Suprapubic skin (tissue), 4 donors: ENCODE results near the gene TTC13. TPM values are rescaled to one million over a fixed set of nuclear protein-coding genes. Genes with fewer than 3 reads are reported as not detected.

ENCODE experiments used
- DNase-seq, 2 donors: peaks; one replicate each; pipeline ENCODE4 v3.0.0-alpha.2; 2019; ENCODE audit warnings: low spot score in 2 of 2
- H3K27ac ChIP-seq: fragments of 200-600 bp; sonication (generic); one replicate; pipeline ENCODE4 v1.5.1; 2019
- H3K27me3 ChIP-seq: fragments of 200-600 bp; sonication (generic); one replicate; pipeline ENCODE4 v1.5.1; 2019
- H3K36me3 ChIP-seq: fragments of 200-600 bp; sonication (generic); one replicate; pipeline ENCODE4 v1.5.1; 2019
- H3K4me1 ChIP-seq: fragments of 200-600 bp; sonication (generic); one replicate; pipeline ENCODE4 v1.5.1; 2019
- H3K4me3 ChIP-seq: fragments of 200-600 bp; sonication (generic); one replicate; pipeline ENCODE4 v1.5.1; 2019; ENCODE audit warnings: mild to moderate bottlenecking
- H3K9me3 ChIP-seq: fragments of 200-600 bp; sonication (generic); one replicate; pipeline ENCODE4 v1.5.1; 2019
- CTCF ChIP-seq, 2 donors: fragments of 200-600 bp in 1 of 2; fragments of 450-650 bp in 1 of 2; sonication (generic) in 1 of 2; IDR thresholded peaks; one replicate each; pipeline ENCODE4 v1.5.1; 2016 to 2019; ENCODE audit warnings: antibody characterized with exemption in 2 of 2, mild to moderate bottlenecking in 1 of 2, moderate library complexity in 1 of 2
- EP300 ChIP-seq: sonication (generic); formaldehyde crosslinking; IDR thresholded peaks from one replicate; pipeline ENCODE4 v1.6.1; 2017; ENCODE audit warnings: antibody characterized with exemption
- POLR2A ChIP-seq, 2 donors: fragments of 450-650 bp; IDR thresholded peaks; one replicate each; pipeline ENCODE4 v1.6.1; 2017; ENCODE audit warnings: antibody characterized with exemption in 2 of 2, mild to moderate bottlenecking in 2 of 2, moderate library complexity in 2 of 2
- POLR2AphosphoS5 ChIP-seq, 3 donors: sonication (generic); formaldehyde crosslinking; IDR thresholded peaks; one replicate each; pipeline ENCODE4 v1.6.1; 2017; ENCODE audit warnings: antibody characterized with exemption in 3 of 3
- WGBS: methylation state at CpG from one replicate; pipeline ENCODE4 v1.1.5; 2018; 5-methylcytosine and 5-hydroxymethylcytosine counted together
- total RNA-seq, 4 donors: library from RNA; depleted of rRNA; stranded (reverse); fragments of >200 nt; gene quantifications; one replicate each; pipeline ENCODE4 v1.1.0, GENCODE V29; 2016

TTC13 gene
- total RNA-seq, 4 donors from 2014 or later, result 16.5 to 41.2 (median 19.2) TPM

- Histone ChIP-seq H3K4me3 (no peak overlapping the region), H3K36me3 (peaks cover 47% of the 10 kb centered on the region), H3K27ac (no peak overlapping the region), H3K9me3 (no peaks in the 10 kb centered on the region), H3K27me3 (no peaks in the 10 kb centered on the region), H3K4me1 (no peaks in the 10 kb centered on the region)
- no peak for DNase-seq
- TF ChIP-seq EP300, result no peak
- no peak for TF ChIP-seq POLR2AphosphoS5 (IDR thresholded peaks at IDR 0.05)
- TF ChIP-seq POLR2A (IDR thresholded peaks at IDR 0.05), result no peak
- no peak for TF ChIP-seq CTCF (IDR thresholded peaks at IDR 0.05)
- 28% methylated on average over 4 of the region's 4 CpGs for WGBS
These were observed 59.5 kb downstream of the TTC13 start for GRCh38 chr1:230919207-230919606.

- H3K27ac ChIP-seq, result no peak overlapping the region
- H3K9me3 ChIP-seq, result no peaks in the 10 kb centered on the region
- peaks cover 47% of the 10 kb centered on the region for H3K36me3 ChIP-seq
- no peaks in the 10 kb centered on the region for H3K4me1 ChIP-seq
- 61% methylated on average over 15 of the region's 15 CpGs for WGBS
- no peak for TF ChIP-seq POLR2A (IDR thresholded peaks at IDR 0.05)
- TF ChIP-seq CTCF (IDR thresholded peaks at IDR 0.05), result peak; percentile 46 to 58
- TF ChIP-seq EP300, result no peak
- no peak for TF ChIP-seq POLR2AphosphoS5 (IDR thresholded peaks at IDR 0.05)
- no peak overlapping the region for H3K4me3 ChIP-seq
- peak in 1 of 2 donors; percentile 73 for DNase-seq
- no peaks in the 10 kb centered on the region for H3K27me3 ChIP-seq
These were observed 61.2 kb downstream of the TTC13 start for GRCh38 chr1:230917284-230918135.

- H3K4me1 ChIP-seq, result no peaks in the 10 kb centered on the region
- peaks cover 46% of the 10 kb centered on the region for H3K36me3 ChIP-seq
- H3K27ac ChIP-seq, result no peak overlapping the region
- TF ChIP-seq CTCF (IDR thresholded peaks at IDR 0.05), result no peak
- TF ChIP-seq POLR2A (IDR thresholded peaks at IDR 0.05), result no peak
- TF ChIP-seq POLR2AphosphoS5 (IDR thresholded peaks at IDR 0.05), result no peak
- no peak for TF ChIP-seq EP300
- no peak overlapping the region for H3K4me3 ChIP-seq
- H3K27me3 ChIP-seq, result no peaks in the 10 kb centered on the region
- H3K9me3 ChIP-seq, result no peaks in the 10 kb centered on the region
- 93% methylated on average over 8 of the region's 8 CpGs for WGBS
- DNase-seq, result no peak
These were observed 61.9 kb downstream of the TTC13 start for GRCh38 chr1:230916587-230917283.

GRCh38 chr1:230915078-230915477, 63.6 kb downstream of the TTC13 start:
- peaks cover 44% of the 10 kb centered on the region for H3K36me3 ChIP-seq
- TF ChIP-seq POLR2AphosphoS5 (IDR thresholded peaks at IDR 0.05) (no peak), POLR2A (IDR thresholded peaks at IDR 0.05) (no peak), CTCF (IDR thresholded peaks at IDR 0.05) (no peak), EP300 (no peak)
- H3K4me3 ChIP-seq, result no peak overlapping the region
- DNase-seq, result no peak
- no peak overlapping the region for H3K27ac ChIP-seq
- H3K4me1 ChIP-seq, result peaks cover 7% of the 10 kb centered on the region
- H3K27me3 ChIP-seq, result no peaks in the 10 kb centered on the region
- H3K9me3 ChIP-seq, result no peaks in the 10 kb centered on the region

GRCh38 chr1:230913496-230913895, 65.2 kb downstream of the TTC13 start:
- Histone ChIP-seq H3K4me3 (no peak overlapping the region), H3K4me1 (peaks cover 10% of the 10 kb centered on the region), H3K27ac (no peak overlapping the region), H3K27me3 (no peaks in the 10 kb centered on the region), H3K36me3 (peaks cover 41% of the 10 kb centered on the region), H3K9me3 (no peaks in the 10 kb centered on the region)
- DNase-seq, result no peak
- no peak for TF ChIP-seq CTCF (IDR thresholded peaks at IDR 0.05)
- no peak for TF ChIP-seq EP300
- no peak for TF ChIP-seq POLR2AphosphoS5 (IDR thresholded peaks at IDR 0.05)
- TF ChIP-seq POLR2A (IDR thresholded peaks at IDR 0.05), result no peak
- WGBS, result 80% methylated on average over 2 of the region's 2 CpGs
